CD4-positive, alpha-beta T cell treated with Interleukin-10 for 1 hour (primary cell): ENCODE data around the gene SOWAHB.
"Not testable (repeated sequence)": the region's sequence is repeated elsewhere in the genome, so short reads cannot be mapped to it uniquely, and the experiment has no call there.

Experiments
- DNase-seq: peaks from one replicate; pipeline ENCODE4 v3.0.0-alpha.2; 2020

The SOWAHB gene

GRCh38 chr4:76895619-76896018, 2.3 kb downstream of the SOWAHB start:
- no peak for DNase-seq

GRCh38 chr4:76894537-76895255, 3.2 kb downstream of the SOWAHB start:
- no peak for DNase-seq

GRCh38 chr4:76892601-76893000, 5.3 kb downstream of the SOWAHB start:
- no peak for DNase-seq

DNA sequence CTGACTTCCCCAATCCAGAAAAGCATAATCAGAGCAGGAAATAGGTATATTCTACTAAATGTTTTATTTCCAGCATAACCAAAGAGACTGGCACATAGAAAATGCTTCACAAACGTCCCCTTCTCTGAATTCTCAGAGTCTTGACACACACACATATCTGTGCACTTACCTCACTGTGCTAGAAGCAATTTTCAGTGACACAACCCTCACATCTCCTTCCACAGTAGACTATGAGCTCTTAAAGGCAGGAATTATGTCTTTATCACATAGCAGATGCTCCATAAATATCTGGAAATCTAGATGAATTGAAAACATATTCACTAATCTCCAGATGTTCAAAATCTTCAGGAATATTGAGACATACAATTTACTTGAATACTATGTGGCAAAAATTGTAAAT, 5.9 kb downstream of the SOWAHB start:
- DNase-seq, result no peak

DNA sequence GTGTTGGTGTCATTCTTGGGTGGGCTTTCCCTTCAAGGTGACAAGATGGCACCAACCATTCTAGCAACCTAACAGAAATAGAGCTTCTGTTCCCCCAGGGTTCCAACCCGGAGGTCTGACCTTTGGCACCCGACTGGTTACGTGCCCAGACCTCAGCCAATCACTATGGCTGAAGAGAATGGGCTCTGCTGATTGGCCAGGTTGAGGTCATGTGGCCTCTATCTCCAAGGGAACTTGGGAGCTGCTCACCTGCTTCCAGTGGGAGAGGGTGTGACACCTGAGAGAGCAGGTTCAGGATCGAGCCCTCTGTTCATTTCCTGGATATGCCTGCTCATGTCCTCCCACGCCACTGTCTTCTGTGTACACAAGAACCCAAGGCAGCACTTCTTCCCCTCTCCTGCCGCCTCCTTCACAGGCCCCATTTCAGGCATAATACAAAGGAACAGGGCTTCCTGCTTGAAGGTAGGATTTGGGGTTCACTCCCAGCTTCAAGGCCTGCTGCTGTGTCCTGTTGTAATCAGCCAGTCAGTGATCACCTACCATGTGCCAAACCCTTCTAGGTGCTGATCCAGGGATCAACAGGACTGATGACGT, 11.0 kb downstream of the SOWAHB start:
- DNase-seq, result no peak

DNA sequence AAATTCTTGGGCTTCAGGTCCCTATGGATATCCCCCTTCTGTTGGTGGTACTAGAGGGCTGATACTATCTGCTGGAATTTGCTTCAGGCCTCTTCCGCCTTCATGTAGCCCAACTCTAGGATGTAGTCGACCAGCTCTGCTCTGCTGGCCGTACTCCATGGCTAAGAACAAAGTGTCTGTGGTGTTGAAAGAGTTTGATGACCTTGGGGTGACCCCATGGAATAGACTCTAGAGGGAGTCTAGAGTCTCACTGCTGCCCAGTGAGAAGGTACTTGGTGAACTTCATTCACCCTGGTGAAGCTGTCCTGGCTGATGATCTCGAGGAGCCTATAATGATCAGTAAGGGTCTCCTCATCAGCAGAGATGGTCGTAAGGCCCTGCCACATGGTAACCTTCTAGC, 11.7 kb downstream of the SOWAHB start:
- DNase-seq, result no peak

DNA sequence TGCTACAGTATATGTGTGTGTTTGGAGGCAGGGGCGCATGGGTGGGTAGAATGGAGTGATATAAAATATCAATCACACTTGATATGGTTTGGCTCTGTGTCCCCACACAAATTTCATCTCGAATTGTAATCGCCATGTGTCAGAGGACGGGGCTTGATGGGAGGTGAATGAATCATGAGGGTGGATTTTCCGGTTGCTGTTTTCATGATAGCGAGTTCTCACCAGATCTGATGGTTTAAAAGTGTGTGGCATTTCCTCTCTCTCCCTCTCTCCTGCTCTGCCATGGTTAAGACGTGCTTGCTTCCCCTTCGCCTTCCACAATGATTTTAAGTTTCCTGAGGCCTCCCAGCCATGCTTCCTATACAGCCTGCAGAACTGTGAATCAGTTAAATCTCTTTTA, 14.8 kb downstream of the SOWAHB start:
- DNase-seq, result no peak

DNA sequence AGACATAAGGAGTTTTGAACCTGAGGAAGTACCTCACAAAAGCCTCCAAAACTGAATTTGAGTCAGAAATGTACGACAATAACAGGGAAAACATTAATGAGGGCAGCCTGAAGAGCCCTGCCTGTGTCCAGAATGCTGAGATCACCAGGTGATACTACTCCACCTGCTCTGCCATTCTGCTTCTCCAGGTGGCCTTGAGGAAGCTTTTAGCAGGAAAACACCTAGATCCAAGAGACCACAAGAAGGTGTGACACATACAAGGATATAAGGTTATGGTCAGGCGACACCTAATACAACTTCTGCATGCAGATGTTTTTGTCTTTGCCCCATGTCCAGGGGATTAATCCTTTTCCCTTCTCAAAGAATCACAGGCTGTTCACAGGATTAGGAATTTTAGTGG, 15.3 kb downstream of the SOWAHB start:
- DNase-seq, result no peak

- DNase-seq, result no peak
These were observed 16.6 kb downstream of the SOWAHB start for GRCh38 chr4:76881375-76881774.

GRCh38 chr4:76879731-76880364, 18.1 kb downstream of the SOWAHB start:
- no peak for DNase-seq

DNA sequence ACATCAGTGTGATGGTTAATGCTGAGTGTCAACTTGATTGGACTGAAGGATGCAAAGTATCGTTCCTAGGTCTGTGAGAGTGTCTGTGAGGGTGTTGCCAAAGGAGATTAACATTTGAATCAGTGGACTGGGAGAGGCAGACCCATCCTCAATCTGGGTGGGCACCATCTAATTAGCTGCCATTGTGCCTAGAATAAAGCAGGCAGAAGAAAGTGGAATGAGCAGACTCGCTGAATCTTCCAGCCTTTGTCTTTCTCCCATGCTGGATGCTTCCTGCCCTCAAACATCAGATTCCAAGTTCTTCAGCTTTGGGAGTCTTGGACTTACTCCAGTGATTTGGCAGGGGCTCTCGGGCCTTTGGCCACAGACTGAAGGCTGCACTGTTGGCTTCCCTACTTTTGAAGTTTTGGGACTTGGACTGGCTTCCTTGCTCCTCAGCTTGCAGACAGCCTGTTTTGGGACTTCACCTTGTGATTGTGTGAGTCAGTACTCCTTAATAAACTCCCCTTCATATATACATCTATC, 19.2 kb downstream of the SOWAHB start:
- not testable (repeated sequence) for DNase-seq

DNA sequence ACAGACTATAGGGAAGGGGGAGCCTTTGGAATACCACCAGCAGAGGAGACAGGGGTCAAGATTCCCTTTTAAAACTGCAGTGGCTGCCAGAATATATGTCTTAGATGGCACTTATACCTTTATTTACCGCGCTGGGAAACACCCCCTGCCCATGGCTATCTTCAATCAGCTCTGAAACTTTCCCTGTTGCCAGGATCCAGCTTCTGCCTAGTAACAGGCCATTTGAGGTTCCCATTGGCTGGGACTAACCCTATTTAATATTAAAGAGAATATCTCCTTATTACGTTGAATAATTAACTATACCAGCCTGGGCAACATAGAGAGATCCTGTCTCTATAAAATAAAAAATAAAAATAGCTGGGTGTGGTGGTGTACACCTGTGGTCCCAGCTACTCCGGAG, 23.8 kb downstream of the SOWAHB start:
- DNase-seq, result no peak

DNA sequence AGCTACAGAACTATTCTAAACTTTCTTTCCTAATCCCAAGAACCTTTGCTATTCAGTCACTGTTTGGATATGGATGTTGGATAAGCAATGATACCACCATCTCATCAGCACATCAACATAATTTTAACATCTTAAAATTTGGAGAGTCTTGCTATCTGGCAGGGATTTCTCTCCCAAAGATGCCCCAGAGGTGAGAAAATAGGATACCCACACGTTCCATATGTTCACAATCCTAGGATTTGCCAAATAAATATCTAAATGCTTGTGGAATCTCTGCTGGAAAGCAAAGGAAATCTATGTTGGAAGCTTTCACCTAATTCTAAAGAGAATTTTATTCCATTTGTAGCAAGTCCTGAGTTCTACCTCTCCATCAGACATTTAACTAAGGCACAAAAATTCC, 24.4 kb downstream of the SOWAHB start:
- no peak for DNase-seq

- DNase-seq, result no peak
These were observed 25.4 kb downstream of the SOWAHB start for GRCh38 chr4:76872556-76872955.

DNA sequence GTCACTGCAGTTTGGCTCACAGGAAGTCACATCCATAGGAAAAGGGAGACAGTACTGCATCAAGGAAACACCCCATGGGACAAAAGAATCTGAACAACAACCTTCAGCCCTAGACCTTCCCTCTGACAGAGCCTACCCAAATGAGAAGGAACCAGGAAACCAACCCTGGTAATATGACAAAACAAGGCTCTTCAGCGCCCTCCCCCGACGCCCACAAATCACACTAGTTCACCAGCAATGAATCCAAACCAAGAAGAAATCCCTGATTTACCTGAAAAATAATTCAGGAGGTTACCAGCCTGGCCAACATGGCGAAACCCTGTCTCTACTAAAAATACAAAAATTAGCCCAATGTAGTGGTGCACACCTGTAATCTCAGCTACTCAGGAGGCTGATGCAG, 29.2 kb downstream of the SOWAHB start:
- not testable (repeated sequence) for DNase-seq

GRCh38 chr4:76867880-76868655, 29.9 kb downstream of the SOWAHB start:
- no peak for DNase-seq

GRCh38 chr4:76867377-76867776, 30.6 kb downstream of the SOWAHB start:
- DNase-seq, result no peak

DNA sequence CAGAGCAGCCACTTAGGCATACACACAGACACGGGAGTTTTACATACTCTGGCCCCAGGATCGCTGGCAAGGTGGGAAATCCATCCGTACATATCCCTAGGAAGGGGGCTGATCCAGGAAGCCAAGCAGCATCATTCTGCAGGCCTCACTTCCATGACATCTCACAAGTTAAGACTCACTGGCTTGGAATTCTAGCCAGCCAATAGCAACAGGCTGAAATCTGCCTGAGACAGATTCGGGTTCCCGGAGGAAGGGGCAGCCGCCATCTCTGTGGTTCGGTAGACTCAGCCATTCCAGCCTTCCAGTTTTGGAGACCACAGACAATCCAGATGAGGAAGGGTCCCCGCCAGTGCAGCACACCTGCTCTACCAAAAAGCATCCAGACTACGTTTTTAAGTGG, 31.3 kb downstream of the SOWAHB start:
- DNase-seq, result no peak

- no peak for DNase-seq
These were observed 39.6 kb downstream of the SOWAHB start for GRCh38 chr4:76858319-76858718.

DNA sequence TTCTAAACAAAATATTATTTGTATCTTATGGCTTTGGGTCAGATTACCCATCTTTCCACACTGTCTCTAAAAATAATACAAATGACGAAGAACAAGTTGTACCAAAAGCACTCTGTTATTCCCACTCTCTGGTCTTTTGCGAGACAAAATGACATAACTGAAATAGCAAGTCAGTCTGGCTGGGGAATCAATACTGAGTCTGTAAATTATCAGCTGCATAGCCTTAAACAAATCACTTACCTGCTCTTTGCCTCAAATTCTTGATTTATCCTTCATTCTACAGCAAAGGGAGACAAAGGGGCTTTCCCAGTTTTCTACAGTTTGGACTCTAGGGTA, 40.9 kb downstream of the SOWAHB start:
- no peak for DNase-seq

- no peak for DNase-seq
These were observed 41.5 kb downstream of the SOWAHB start for GRCh38 chr4:76856243-76857073.

DNA sequence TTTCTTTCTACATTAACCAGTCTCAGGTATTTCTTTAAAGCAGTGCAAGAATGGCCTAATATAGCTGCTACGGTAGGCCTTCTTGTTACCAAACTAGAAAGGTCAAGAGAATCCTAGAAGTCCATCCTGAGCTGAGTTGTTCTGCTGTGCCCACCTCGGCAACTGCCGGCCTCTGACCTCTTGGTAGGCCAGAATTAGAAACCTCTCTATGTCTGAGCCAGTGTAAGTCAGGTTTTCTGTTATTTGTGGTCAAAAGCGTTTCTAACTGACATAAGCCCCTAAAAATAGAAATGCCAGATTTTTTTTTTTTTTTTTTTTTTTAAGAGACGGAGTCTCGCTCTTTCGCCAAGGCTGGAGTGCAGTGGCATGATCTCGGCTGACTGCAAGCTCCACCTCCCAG, 43.1 kb downstream of the SOWAHB start:
- DNase-seq, result no peak

DNA sequence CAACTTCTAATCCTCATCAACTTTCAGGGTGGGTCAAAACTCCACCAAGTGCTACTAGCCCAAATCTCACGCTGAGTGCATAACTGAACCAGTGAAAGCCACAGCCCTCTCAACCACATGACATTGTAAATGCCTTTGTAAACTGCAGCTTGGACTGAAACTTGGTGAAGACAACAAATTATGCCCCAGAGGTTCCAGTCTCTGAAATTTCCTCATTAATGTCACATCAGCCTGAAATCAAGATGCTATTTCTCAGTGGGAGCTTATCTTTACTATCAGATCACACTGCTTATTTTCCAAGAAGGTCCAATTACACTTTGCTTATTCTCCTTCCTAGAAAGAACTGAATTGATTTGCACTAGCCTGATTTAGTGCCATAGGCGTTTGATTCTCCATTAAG, 46.6 kb downstream of the SOWAHB start:
- DNase-seq, result no peak
